NCI-H524 treated with DMSO at 0.1 percent for 48 hours (cell line): ENCODE data around the gene CCDC43.
A peak's percentile ranks its signal among the peaks of the same experiment; 100 is the strongest.
"Not testable (repeated sequence)": the region's sequence is repeated elsewhere in the genome, so short reads cannot be mapped to it uniquely, and the experiment has no call there.

Experiments used
- DNase-seq: peaks from one replicate; lab custom pipeline; 2025; lab: John Stamatoyannopoulos, UW

CCDC43 gene, protein sequence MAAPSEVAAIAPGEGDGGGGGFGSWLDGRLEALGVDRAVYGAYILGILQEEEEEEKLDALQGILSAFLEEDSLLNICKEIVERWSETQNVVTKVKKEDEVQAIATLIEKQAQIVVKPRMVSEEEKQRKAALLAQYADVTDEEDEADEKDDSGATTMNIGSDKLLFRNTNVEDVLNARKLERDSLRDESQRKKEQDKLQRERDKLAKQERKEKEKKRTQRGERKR

DNA sequence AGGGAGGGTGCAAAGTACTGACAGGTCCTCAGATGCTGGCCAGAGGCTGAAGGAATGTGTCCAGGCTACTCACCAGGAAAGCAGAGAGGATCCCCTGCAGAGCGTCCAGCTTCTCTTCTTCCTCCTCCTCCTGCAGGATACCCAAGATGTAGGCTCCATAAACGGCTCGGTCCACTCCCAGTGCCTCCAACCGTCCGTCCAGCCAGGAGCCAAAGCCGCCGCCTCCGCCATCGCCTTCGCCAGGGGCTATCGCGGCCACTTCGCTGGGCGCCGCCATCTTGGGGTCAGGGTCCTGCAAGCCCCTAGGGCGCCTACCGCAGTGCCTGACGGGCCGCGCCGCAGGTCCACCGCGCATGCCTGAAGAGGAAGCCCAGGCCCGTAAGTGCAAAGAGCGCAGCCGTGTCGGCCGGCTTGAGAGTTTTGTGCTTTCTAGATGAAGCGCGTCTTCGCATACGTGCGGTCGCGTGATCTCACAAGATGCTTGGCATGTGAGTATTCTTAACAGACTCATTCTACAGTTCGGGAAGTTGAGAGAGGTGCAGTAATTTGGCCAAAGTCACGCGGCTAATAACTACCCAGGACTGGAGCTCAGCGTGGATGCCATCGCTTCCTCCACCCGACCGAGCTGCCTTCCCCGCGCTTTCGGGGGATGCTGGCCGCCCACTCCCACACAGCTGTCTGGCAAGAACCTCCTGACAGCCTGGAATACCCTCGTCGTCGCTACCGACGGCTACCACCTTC, at the start of gene CCDC43:
TSS of gene CCDC43 (minus strand) at position 300 of the 741 bp plus-strand sequence. CDS start at position 277, 23 bp downstream.
- peak; percentile 63 for DNase-seq

DNA sequence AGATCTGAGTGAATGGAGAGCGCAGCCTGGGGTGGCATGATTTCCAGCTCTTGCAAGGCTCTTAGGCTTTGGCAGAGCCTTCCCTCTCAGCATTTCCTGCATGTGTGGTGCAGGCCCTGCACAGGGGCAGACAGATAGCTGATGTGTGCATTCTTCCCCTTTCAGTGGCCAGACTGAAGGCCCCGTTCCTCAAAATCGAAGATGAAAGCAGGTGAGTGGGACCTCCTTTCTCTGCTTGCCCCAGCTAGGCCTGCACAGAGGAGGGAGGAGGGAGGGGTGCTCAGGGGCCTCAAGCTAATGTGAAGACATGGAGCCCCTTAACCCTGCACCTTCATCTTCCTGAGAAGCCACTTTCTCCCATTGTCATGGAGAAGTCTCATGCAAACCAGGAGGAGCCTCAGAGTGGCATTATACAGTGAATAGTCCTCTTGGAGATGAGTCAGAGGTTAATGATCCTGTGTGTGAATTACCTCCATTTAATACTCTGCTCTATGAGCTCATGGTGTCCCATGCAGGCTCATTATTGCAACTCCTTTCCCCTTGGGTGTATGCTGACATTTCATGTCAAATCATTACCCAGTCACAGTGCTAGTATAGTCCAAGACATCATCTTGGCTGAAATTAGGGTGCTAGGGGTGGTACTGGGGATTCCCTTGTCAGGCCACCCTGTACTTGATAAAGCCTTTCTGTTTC, 48.8 kb upstream of the CCDC43 start:
- DNase-seq = no peak

DNA sequence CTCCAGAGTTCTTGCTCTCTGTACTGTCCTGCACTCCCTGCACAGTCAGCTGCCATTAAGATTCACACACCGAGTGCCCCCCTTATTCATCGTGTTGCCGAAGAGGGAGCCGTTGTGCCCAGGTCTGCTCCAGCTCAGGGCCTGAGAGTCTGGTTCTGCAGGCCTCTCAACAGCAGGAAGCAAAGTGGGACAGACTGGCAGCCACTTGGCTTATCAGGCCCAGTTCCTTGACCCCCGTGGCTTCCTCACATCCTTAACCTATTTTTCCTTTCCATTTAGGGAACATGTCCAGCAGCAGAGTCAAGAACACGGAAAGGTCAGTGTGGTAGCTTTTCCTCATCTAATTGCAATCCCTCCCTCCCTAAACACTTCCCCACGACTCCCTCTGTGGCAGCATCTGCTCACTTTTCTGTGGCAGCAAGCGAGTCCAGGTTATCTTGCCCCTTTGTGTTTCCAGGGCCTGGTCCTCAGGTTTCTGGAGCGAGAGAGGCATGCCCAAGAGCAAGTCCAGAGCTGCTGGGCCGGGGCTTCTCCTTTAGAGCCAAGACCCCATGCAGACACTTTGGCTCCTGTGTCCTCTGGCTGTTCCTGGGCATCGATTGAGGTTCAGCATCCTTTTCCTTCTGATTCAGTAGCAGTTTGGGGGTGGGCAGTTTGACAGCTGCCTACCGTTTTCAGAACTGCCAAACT, 47.1 kb upstream of the CCDC43 start:
- no peak for DNase-seq

DNA sequence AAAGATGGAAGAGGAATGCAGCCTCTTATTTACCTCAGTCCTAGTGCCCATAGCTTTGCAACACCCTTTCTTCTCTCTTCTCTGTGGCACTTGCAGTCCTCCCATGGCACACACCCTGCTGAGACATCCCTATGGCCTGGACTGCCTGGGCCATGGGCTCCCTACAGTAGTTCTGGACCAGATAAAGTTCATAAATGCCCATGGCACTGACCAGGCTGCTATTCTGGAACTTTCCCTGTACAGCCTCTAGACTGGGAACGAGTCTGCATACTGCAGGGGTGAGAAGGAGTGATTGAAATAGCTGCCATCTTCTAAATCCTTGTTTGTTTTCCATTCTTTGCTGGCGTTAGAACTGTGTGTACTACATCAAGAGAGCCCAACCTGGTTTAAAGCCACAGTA, 44.7 kb upstream of the CCDC43 start:
- no peak for DNase-seq

DNA sequence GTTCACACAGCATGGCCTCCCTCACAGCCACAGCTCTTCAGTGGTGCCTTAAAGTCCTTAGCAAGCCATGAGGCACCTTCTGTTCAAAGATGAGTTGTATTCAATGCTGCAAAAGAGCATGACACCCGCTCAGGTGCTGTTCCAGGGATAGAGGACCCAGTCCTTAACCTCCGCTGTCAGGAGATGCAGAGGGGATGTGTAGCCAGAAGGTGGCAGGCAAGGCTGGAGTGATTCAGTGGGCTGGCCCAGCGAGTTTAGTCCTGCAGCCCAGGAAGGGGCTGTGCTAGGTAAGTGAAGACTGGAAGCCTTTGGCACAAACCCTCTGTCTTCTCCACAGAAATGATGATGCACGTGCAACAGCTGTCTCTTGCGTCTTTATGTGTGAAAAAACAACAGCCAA, 44.2 kb upstream of the CCDC43 start:
- no peak for DNase-seq

DNA sequence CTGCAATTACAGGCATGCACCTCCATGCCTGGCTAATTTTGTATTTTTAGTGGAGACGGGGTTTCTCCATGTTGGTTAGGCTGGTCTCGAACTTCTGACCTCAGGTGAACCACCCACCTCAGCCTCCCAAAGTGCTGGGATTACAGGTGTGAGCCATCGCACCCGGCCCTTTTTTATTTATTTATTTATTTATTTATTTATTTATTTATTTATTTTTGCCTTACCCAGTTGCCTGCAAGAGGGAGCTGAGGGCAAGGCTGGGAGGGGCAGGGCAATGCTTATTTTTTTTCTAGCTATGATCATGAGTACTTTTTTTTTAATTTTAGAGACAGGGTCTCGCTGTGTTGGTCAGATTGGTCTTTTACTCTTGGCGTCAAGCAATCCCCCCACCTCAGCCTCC, 36.5 kb upstream of the CCDC43 start:
- DNase-seq = not testable (repeated sequence)

DNA sequence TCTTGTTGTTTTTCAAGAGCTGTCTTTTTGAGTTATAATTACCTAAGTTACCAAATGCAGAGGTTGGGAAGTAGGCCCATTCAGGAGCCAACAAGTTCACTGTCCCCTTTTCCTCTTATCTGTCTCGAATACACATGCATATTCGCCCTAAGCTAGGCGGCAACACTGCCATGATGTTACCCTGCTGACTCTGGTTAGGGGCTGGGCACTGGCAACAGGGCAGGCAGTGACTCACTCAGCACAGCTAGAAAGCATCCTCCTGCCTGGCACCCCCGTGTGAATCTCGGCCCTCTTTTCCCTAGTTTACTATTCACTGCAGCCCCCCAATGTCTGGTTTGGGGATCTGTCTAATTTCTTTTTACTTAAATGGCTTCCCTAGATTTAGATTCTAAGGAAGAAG, 32.7 kb upstream of the CCDC43 start:
- DNase-seq = no peak

DNA sequence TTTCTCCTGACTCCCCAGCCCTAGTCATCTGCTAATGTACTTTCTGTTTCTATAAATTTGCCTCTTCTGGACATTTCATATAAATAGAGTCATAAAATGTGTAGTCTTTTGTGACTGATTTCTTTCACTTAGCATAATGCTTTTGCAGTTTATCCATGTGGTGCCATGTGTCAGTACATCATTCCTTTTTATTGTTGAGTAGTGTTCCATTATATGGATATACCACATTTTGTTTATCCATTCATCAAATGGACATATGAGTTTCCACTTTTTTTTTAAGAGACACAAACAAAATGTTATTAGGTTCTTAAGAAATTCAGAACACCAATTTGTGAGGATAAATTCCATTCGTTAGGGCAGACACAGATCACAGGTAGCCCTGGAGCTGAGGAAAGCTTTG, 29.9 kb upstream of the CCDC43 start:
- no peak for DNase-seq

DNA sequence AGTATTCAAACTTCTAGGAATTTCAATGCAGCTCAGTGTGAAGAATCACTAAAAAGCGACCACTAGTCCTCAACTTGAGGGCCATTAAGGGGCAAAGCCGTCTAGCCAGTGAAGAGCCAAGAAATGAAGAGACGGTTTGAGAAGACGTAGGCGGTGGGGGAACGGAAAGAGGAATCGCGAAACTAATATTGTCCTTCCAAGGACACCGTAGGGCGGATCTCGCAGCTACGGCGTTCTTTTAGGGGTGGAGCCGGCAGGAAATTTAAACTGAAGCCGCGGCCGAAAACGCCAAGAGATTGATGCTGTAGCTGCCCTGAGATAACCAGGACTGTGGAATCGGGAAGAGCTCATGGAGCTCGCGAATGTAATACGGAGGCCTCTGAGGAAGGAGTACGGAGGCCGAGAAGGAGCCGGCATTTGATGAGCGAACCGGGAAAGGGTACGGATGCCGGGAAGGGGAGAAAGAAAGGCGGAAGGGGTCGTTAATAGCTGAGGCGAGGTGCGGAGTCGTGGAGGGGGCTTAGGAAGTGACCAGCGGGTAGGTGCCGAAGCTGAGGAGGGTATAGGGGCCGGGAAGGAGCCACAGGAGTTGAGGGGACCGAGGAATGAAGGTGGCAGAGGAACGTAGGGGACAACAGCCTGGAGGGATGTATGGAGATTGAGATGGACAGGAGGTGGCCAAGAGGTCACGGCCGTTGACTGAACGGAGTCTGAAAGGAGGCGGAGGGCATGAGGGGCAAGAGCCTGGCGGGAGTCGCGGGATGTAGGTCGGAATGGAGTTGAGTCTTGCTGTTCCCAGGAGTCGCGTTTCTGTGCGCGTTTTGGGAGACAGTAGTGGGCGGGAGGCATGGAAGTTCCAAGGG, 19.1 kb upstream of the CCDC43 start, which contains the start of gene DBF4B:
TSS of gene DBF4B (plus strand) at position 265 of the 863 bp plus-strand sequence. CDS start at position 421, 156 bp downstream.
- DNase-seq = peak; percentile 74

DNA sequence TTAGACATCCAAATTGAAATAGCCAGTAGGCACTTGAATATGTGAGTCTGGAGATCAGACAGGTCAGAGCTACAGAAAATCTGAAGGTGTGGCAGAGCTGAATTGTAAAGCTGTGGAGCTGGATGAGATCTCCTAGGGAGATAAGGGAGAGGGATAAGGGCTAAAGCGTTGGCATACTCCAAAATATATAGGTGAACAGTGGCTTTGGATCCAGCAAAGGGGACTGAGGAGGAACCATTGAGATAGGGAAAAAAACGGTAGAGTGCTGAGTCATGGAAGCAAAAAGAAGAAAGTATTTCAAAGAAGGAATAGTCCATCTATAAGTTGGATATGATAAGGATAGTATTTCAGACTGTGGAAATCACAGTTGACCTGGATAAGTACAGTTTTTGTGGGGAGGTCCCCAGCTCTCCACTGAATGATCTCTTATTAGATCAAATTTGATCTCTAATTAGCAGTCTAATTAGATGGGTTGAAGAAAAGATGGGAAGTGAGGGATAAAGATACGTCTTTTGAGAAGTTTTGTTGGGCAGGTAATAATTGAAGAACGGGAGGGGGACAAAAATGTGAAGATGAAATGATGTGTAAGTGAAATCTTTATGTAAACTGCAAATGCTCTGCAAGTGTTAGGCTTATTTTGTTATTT, 18.3 kb upstream of the CCDC43 start:
- no peak for DNase-seq

DNA sequence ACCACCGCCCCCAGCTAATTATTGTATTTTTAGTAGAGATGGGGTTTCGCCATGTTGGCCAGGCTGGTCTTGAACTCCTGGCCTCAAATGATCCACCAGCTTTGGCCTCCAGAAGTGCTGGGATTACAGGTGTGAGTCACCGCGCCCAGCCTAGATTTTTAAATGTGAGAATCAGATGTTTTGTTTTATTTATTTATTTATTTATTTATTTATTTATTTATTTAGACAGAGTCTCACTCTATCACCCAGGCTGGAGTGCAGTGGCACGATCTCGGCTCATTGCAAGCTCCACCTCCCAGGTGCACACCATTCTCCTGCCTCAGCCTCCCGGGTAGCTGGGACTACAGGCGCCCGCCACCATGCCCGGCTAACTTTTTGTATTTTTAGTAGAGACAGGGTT, 10.7 kb upstream of the CCDC43 start:
- not testable (repeated sequence) for DNase-seq

DNA sequence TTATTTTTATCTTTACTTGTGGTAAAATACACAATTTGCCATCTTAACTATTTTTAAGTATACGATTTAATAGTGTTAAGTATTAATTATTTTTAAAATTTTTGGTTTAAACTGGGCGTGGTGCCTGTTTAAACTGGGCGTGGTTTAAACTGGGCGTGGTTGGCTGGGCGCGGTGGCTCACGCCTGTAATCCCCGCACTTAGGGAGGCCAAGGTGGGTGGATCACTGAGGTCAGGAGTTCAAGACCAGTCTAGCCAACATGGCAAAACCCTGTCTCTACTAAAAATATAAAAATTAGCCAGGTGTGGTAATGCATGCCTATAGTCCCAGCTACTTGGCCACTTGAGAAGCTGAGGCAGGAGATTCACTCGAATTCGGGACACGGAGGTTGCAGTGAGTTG, 4.0 kb upstream of the CCDC43 start:
- DNase-seq = no peak

DNA sequence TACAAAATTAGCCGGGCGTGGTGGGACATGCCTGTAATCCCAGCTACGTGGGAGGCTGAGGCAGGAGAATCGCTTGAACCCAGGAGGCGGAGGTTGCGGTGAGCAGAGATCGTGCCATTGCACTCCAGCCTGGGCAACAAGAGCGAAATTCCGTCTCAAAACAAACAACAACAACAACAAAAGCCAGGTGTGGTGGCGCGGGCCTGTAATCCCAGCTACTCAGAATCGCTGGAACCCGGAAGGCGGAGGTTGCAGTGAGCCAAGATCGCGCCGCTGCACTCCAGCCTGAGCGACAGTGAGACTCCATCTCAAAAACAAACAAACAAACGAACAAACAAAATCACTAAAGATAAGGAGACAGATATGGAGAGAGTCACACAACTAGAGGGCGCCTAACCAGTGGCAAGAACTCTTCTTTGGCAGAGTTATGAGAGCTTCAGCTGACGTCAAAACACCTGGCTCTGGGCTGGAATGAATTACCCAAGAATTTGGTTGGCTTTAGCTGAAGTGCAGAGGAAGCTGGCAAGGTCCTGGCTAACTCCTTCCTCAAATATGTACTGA, 1.2 kb upstream of the CCDC43 start:
- DNase-seq = not testable (repeated sequence)

DNA sequence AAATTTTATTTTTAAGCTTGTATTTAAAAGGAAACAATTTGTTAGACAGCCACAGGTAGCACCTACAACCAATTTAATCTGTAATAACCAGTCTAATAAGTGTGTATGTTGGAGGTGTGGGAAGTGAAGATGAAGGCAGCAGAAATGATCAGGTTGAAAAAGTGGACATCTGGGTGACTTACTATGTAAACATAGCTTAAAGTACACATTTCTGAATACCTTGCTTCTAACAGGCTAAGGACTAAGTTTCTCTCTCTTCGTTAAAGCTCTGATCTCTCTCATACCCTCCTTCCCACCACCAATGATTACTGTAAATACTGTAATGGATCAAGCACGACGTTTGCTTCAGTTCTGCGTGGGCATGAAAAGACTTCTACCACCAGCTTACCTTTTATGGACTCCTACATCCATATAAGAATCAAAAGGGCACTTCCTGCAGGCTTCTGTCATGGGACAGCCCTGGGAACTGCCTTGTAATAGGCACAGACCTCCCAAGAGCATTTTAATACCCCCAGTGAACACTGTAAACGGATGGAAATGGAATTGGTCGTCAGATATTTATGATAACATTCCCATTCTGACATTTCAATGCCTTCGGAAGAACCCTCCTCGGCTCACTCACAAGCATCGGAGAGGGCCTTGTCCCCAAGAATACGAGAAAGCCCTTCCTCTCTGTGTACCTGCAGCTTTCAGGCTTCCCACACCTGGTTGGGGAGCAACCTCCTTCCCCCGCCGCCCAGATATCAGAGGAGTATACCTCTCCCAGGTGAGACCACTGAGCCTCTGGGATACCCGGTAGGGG, 700 bp downstream of the CCDC43 start:
- no peak for DNase-seq

DNA sequence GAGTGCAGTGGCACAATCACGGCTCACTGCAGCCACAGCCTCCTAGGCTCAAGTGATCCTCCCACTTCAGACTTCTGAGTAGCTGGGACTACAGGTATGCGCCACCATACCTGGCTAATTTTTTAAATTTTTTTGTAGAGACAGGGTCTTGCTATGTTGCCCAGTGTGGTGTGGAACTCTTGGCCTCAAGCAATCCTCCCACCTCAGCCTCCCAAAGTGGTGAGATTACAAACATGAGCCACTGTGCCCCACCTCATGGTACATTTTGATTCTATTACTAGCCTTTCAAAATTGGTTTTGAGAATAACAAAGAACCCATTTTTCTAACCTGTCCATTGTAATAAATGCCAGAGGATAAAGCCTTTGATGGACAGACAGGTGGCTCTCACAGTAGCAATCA, 1.4 kb downstream of the CCDC43 start:
- no peak for DNase-seq

DNA sequence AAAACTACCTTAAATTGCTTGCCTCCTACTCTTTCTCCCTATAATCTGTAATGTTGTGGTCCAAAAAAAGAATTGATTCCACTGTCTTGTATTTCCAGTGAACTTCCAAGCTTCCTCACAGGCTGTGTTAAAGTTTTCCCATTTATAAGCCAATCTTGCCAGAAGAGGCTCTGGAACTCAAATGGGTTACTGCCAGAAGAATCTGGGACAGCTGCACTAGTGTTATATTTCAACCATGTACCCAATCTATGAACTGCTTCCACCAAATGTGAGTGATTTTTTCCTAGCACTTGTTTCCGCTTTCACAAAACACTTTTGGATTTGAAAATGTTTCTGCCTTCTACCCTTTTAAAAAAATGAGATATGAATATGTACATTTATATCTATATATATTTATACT, 1.8 kb downstream of the CCDC43 start:
- no peak for DNase-seq

DNA sequence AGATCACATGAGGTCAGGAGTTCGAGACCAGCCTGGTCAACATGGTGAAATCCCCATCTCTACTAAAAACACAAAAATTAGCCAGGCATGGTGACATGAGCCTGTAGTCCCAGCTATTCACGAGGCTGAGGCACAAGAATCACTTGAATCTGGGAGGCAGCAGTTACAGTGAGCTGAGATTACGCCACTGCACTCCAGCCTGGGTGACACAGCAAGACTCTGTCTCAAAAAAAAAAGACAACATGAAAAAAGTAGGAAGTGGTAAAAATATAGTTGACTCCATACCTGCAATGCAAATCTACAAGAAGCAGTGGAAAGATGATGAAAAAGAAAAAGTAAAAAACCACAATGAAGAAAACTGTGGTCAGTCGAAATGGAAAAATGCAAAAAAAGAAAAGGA, 6.3 kb downstream of the CCDC43 start:
- not testable (repeated sequence) for DNase-seq

DNA sequence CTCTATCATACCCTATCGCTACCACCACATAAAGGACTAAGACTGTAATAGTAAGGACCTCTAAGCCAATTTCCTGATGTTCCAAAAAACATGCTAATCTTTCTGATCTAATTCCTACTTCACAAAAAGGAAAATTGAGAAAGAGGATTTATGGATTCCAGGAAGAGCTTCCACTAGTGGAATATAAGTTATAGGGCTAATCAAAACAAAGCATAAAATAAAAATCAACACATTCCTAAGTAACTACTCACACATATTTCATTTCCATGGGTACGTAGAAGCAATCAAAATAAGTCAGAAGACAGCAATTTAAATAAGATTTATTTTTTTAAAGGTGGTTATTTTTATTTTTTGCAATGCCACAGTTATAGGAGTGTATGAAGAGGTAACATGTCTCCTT, 12.4 kb downstream of the CCDC43 start:
- DNase-seq = no peak

DNA sequence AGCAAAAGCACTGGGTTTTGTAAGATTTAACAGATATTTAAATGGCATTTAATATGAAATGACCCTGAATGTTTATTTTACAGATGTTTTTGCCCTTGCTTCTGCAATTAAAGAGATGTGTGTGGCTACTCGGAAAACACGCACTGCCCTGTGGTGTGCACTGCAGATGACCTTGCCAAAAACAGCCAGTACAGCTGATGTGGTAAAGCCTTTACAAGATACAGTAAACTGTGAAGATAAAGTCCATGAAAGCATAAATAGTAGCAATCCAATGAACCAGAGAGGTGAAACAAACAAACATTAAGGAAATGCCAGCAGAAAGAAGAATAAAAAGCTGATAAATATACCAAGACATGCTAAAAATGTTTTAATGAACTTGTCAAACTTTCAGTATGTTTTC, 15.7 kb downstream of the CCDC43 start:
- DNase-seq = no peak
